ENCODE data around the gene PHYHD1.

DNA sequence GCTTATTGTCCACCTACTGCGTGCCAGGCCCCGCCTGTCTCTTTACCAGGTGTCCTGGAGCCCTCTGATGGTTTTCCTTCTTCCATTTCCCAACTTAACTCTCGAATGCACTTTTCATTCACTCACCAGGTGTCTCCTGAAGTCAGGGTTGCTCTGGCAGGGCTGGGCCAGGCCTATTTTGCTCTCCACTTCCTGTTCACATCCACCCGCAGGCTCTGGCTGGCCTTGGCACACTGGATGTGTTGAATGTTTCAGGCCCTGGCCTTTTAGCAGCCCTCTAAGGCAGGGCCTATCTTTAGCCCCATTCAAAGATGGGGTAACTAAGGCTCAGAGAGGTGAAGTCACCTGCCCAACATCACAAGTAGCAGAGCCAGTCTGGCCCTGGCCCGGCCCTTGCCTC, 22.4 kb upstream of the PHYHD1 start:
- TF ChIP-seq POLR2A (IDR thresholded peaks at IDR 0.05) (no peak), POLR2AphosphoS5 (IDR thresholded peaks at IDR 0.05) (no peak), EP300 (IDR thresholded peaks at IDR 0.05) (no peak)
- TF ChIP-seq, protein P1, sequence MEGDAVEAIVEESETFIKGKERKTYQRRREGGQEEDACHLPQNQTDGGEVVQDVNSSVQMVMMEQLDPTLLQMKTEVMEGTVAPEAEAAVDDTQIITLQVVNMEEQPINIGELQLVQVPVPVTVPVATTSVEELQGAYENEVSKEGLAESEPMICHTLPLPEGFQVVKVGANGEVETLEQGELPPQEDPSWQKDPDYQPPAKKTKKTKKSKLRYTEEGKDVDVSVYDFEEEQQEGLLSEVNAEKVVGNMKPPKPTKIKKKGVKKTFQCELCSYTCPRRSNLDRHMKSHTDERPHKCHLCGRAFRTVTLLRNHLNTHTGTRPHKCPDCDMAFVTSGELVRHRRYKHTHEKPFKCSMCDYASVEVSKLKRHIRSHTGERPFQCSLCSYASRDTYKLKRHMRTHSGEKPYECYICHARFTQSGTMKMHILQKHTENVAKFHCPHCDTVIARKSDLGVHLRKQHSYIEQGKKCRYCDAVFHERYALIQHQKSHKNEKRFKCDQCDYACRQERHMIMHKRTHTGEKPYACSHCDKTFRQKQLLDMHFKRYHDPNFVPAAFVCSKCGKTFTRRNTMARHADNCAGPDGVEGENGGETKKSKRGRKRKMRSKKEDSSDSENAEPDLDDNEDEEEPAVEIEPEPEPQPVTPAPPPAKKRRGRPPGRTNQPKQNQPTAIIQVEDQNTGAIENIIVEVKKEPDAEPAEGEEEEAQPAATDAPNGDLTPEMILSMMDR (IDR thresholded peaks at IDR 0.05): no peak
